Progenitor cell of endocrine pancreas (in vitro differentiated cells): Measurements from ENCODE around the gene C11orf58. TPM values are rescaled to one million over a fixed set of nuclear protein-coding genes. Genes with fewer than 3 reads are reported as not detected.
A peak's percentile ranks its signal among the peaks of the same experiment; 100 is the strongest.

Experiments
- DNase-seq: peaks from one replicate; pipeline ENCODE4 v3.0.0; 2021; ENCODE audit warnings: low spot score; ENCODE audit not compliant: unreplicated experiment
- H3K27ac Mint-ChIP-seq: 2 replicates; pipeline ENCODE4 v1.8.0; 2021; ENCODE audit warnings: mild to moderate bottlenecking, moderate library complexity, mixed read lengths
- H3K27me3 Mint-ChIP-seq: 2 replicates; pipeline ENCODE4 v1.8.0; 2021; ENCODE audit warnings: mixed read lengths
- H3K36me3 Mint-ChIP-seq: 2 replicates; pipeline ENCODE4 v1.8.0; 2022; ENCODE audit warnings: mixed read lengths; ENCODE audit not compliant: insufficient read depth
- H3K4me1 Mint-ChIP-seq: 2 replicates; pipeline ENCODE4 v1.8.0; 2021; ENCODE audit warnings: low read depth, mixed read lengths
- H3K4me3 Mint-ChIP-seq: 2 replicates; pipeline ENCODE4 v1.8.0; 2021; ENCODE audit warnings: low read depth, mild to moderate bottlenecking, moderate library complexity, mixed read lengths
- H3K9me3 Mint-ChIP-seq: 2 replicates; pipeline ENCODE4 v1.8.0; 2021; ENCODE audit warnings: low read depth, mixed read lengths
- CTCF ChIP-seq: fragments of 200-600 bp; sonication (generic); IDR thresholded peaks from one replicate; pipeline ENCODE4 v1.5.0; 2021; ENCODE audit warnings: antibody characterized with exemption, mild to moderate bottlenecking; ENCODE audit not compliant: unreplicated experiment
- total RNA-seq: library from RNA; stranded (reverse); gene quantifications from 2 replicates; pipeline ENCODE4 v1.2.1, GENCODE V29; 2021

Gene C11orf58
- total RNA-seq, 1 donor from 2014 or later: 162 TPM

- H3K4me1 Mint-ChIP-seq: peaks cover 22% of the 10 kb centered on the region
- no peaks in the 10 kb centered on the region for H3K9me3 Mint-ChIP-seq
- no peak overlapping the region for H3K4me3 Mint-ChIP-seq
- H3K36me3 Mint-ChIP-seq: peaks cover 13% of the 10 kb centered on the region
- H3K27me3 Mint-ChIP-seq: no peaks in the 10 kb centered on the region
- no peak for DNase-seq
- H3K27ac Mint-ChIP-seq: no peak overlapping the region
- no peak for TF ChIP-seq CTCF
Observed at GRCh38 chr11:16777613-16777975, 39.1 kb downstream of the C11orf58 start.

GRCh38 chr11:16778286-16778685 lies 39.8 kb downstream of the C11orf58 start:
- peaks cover 13% of the 10 kb centered on the region for H3K36me3 Mint-ChIP-seq
- peak overlapping the region; percentile 52 for H3K27ac Mint-ChIP-seq
- no peak for DNase-seq
- H3K4me1 Mint-ChIP-seq: peaks cover 21% of the 10 kb centered on the region
- no peak for TF ChIP-seq CTCF
- H3K27me3 Mint-ChIP-seq: no peaks in the 10 kb centered on the region
- H3K9me3 Mint-ChIP-seq: no peaks in the 10 kb centered on the region
- H3K4me3 Mint-ChIP-seq: no peak overlapping the region

- Mint-ChIP-seq H3K4me3 (no peak overlapping the region), H3K27me3 (no peaks in the 10 kb centered on the region), H3K36me3 (peaks cover 13% of the 10 kb centered on the region), H3K27ac (no peak overlapping the region), H3K9me3 (no peaks in the 10 kb centered on the region), H3K4me1 (peaks cover 23% of the 10 kb centered on the region)
- no peak for TF ChIP-seq CTCF
- no peak for DNase-seq
Observed at GRCh38 chr11:16778876-16779275, 40.4 kb downstream of the C11orf58 start.

- no peak for DNase-seq
- peaks cover 13% of the 10 kb centered on the region for H3K36me3 Mint-ChIP-seq
- H3K4me3 Mint-ChIP-seq: no peak overlapping the region
- H3K4me1 Mint-ChIP-seq: peaks cover 21% of the 10 kb centered on the region
- no peaks in the 10 kb centered on the region for H3K27me3 Mint-ChIP-seq
- no peaks in the 10 kb centered on the region for H3K9me3 Mint-ChIP-seq
- H3K27ac Mint-ChIP-seq: no peak overlapping the region
- TF ChIP-seq CTCF: no peak
Observed at GRCh38 chr11:16779436-16779835, 41.0 kb downstream of the C11orf58 start.

GRCh38 chr11:16780146-16780545 lies 41.7 kb downstream of the C11orf58 start:
- no peaks in the 10 kb centered on the region for H3K27me3 Mint-ChIP-seq
- DNase-seq: no peak
- H3K4me1 Mint-ChIP-seq: peaks cover 14% of the 10 kb centered on the region
- H3K4me3 Mint-ChIP-seq: no peak overlapping the region
- H3K27ac Mint-ChIP-seq: no peak overlapping the region
- no peak for TF ChIP-seq CTCF
- no peaks in the 10 kb centered on the region for H3K9me3 Mint-ChIP-seq
- peaks cover 15% of the 10 kb centered on the region for H3K36me3 Mint-ChIP-seq
